HepG2 (cell line): ENCODE results near the gene ZNF273. TPM values are rescaled to one million over a fixed set of nuclear protein-coding genes. Genes with fewer than 3 reads are reported as not detected.

Experiments used
- BCL3 ChIP-seq: sonication (generic); formaldehyde crosslinking; IDR thresholded peaks from 2 replicates; pipeline ENCODE4 v1.5.1; 2020; ENCODE audit warnings: mild to moderate bottlenecking, missing genetic modification reagents, moderate library complexity
- BCLAF1 ChIP-seq: fragments of 450-650 bp; IDR thresholded peaks from 2 replicates; pipeline ENCODE4 v1.6.1; 2017; ENCODE audit warnings: mild to moderate bottlenecking
- DRAP1 ChIP-seq: IDR thresholded peaks from 2 replicates; pipeline ENCODE4 v1.6.1; 2016; ENCODE audit warnings: missing genetic modification reagents, missing compliant biosample characterization
- HOXA3 ChIP-seq: sonication (generic); formaldehyde crosslinking; IDR thresholded peaks from 2 replicates; pipeline ENCODE4 v1.5.0; 2020; ENCODE audit warnings: missing genetic modification reagents
- ISL2 ChIP-seq: sonication (generic); formaldehyde crosslinking; IDR thresholded peaks from 2 replicates; pipeline ENCODE4 v1.5.0; 2020; ENCODE audit warnings: missing genetic modification reagents
- MYC ChIP-seq: sonication (generic); formaldehyde crosslinking; IDR thresholded peaks from 2 replicates; pipeline ENCODE4 v1.9.0; 2021; ENCODE audit warnings: missing genetic modification reagents, borderline replicate concordance
- PCBP1 ChIP-seq: fragments of 200-400 bp; formaldehyde crosslinking; IDR thresholded peaks from 2 replicates; pipeline ENCODE4 v1.6.1; 2017; ENCODE audit warnings: mild to moderate bottlenecking, low read depth, low read length, borderline replicate concordance
- POLR2G ChIP-seq: fragments of 200-400 bp; formaldehyde crosslinking; IDR thresholded peaks from 2 replicates; pipeline ENCODE4 v1.6.1; 2018; ENCODE audit warnings: mild to moderate bottlenecking, low read depth, low read length, moderate library complexity
- PRDM4 ChIP-seq: sonication (generic); formaldehyde crosslinking; IDR thresholded peaks from 2 replicates; pipeline ENCODE4 v1.9.0; 2021; ENCODE audit warnings: missing genetic modification reagents, borderline replicate concordance
- PRPF4 ChIP-seq: fragments of 200-400 bp; formaldehyde crosslinking; IDR thresholded peaks from 2 replicates; pipeline ENCODE4 v1.6.1; 2016; ENCODE audit warnings: low read length, low read depth; ENCODE audit not compliant: poor library complexity, severe bottlenecking
- RNF219 ChIP-seq: sonication (generic); formaldehyde crosslinking; IDR thresholded peaks from 2 replicates; pipeline ENCODE4 v1.5.0; 2020; ENCODE audit warnings: mild to moderate bottlenecking, missing genetic modification reagents
- TBL1XR1 ChIP-seq: fragments of 150-350 bp; IDR thresholded peaks from 2 replicates; pipeline ENCODE4 v1.6.1; 2014; ENCODE audit warnings: borderline replicate concordance, low read length; ENCODE audit not compliant: partially characterized antibody
- THAP7 ChIP-seq: sonication (generic); formaldehyde crosslinking; IDR thresholded peaks from 2 replicates; pipeline ENCODE4 v1.8.1; 2023; ENCODE audit warnings: mild to moderate bottlenecking, missing genetic modification reagents
- ZBTB14 ChIP-seq: sonication (generic); formaldehyde crosslinking; IDR thresholded peaks from 2 replicates; pipeline ENCODE4 v1.4.0; 2020; ENCODE audit warnings: missing genetic modification reagents
- ZNF564 ChIP-seq: sonication (generic); formaldehyde crosslinking; IDR thresholded peaks from 2 replicates; pipeline ENCODE4 v1.8.1; 2023; ENCODE audit warnings: mild to moderate bottlenecking, missing genetic modification reagents
- ZNF891 ChIP-seq: sonication (generic); formaldehyde crosslinking; IDR thresholded peaks from 2 replicates; pipeline ENCODE4 v1.5.0; 2020; ENCODE audit warnings: mild to moderate bottlenecking, missing genetic modification reagents
- polyA plus RNA-seq, 8 experiments: library from polyadenylated mRNA; depleted of rRNA in 3 of 8; stranded (reverse) in 7 of 8; unstranded in 1 of 8; fragments of >200 nt; fragmentation: Illumina TruSeq in 4 of 8; extraction: Trizol in 4 of 8; gene quantifications; 2 replicates each; pipeline versions ENCODE4 v1.2.1 to v1.2.3, GENCODE V29; 2011 to 2016; ENCODE audit warnings: low read depth in 4 of 8, missing spikeins in 1 of 8, mixed read lengths in 1 of 8; ENCODE audit not compliant: insufficient read depth in 1 of 8
- total RNA-seq, 5 experiments: library from RNA; depleted of rRNA; stranded (reverse); fragments of >200 nt; fragmentation: Illumina TruSeq; extraction: Trizol; gene quantifications; 2 replicates each; pipeline ENCODE4 v1.2.3, GENCODE V29; 2016; ENCODE audit warnings: low read depth in 1 of 5

The ZNF273 gene
- total and polyA plus RNA-seq, 2 of the 13 experiments (the other 11 are each of a cell fraction or from before 2014, with no cell fraction given), result 1.7 to 5.8 TPM

- TF ChIP-seq BCL3 (CRISPR knock-in tag) (no peak), ZNF564 (CRISPR knock-in tag) (no peak), POLR2G (peak; percentile 75), PRDM4 (no peak), PRPF4 (no peak), MYC (CRISPR knock-in tag) (no peak; the same call in 1 of the 2 replicates), BCLAF1 (no peak), THAP7 (CRISPR knock-in tag) (no peak), ISL2 (CRISPR knock-in tag) (no peak), HOXA3 (peak; percentile 59), ZNF891 (CRISPR knock-in tag) (peak; percentile 70; the same call in 1 of the 2 replicates), TBL1XR1 (no peak), DRAP1 (CRISPR knock-in tag) (peak; percentile 37; the same call in 1 of the 2 replicates), RNF219 (no peak), ZBTB14 (CRISPR knock-in tag) (no peak), PCBP1 (no peak)
Observed at GRCh38 chr7:64902806-64903721, at the start of gene ZNF273 (continued).
